Stimulated activated CD8-positive, alpha-beta memory T cell treated with anti-CD3 and anti-CD28 coated beads, Interleukin-4, amount 100 ng/mL, for 1 hour (primary cell): ENCODE data around the gene SLC9A3.
"Not testable (repeated sequence)": the region's sequence is repeated elsewhere in the genome, so short reads cannot be mapped to it uniquely, and the experiment has no call there.

Experiments used
- DNase-seq, 2 donors: peaks; one replicate each; pipeline ENCODE4 v3.0.0-alpha.2; 2020; ENCODE audit warnings: low read depth in 2 of 2, low spot score in 1 of 2

Gene SLC9A3

GRCh38 chr5:524234-524972 is at the start of gene SLC9A3:
TSS of gene SLC9A3 (minus strand) at chr5:524449.
- no peak for DNase-seq

GRCh38 chr5:573976-574375 is 49.7 kb upstream of the SLC9A3 start:
- no peak for DNase-seq

- no peak for DNase-seq
Observed at GRCh38 chr5:573206-573605, 49.0 kb upstream of the SLC9A3 start.

GRCh38 chr5:572398-573019 is 48.3 kb upstream of the SLC9A3 start:
- DNase-seq: no peak

- no peak for DNase-seq
Observed at GRCh38 chr5:571791-572190, 47.5 kb upstream of the SLC9A3 start.

GRCh38 chr5:570886-571285 is 46.6 kb upstream of the SLC9A3 start:
- no peak for DNase-seq

- no peak for DNase-seq
Observed at GRCh38 chr5:570446-570845, 46.2 kb upstream of the SLC9A3 start.

- DNase-seq: no peak
Observed at GRCh38 chr5:569868-570361, 45.7 kb upstream of the SLC9A3 start.

GRCh38 chr5:569358-569867 is 45.2 kb upstream of the SLC9A3 start:
- DNase-seq: no peak

- no peak for DNase-seq
Observed at GRCh38 chr5:568809-569208, 44.6 kb upstream of the SLC9A3 start.

GRCh38 chr5:568061-568781 is 44.0 kb upstream of the SLC9A3 start:
- no peak for DNase-seq

GRCh38 chr5:567664-568060 is 43.4 kb upstream of the SLC9A3 start:
- DNase-seq: no peak

GRCh38 chr5:566636-567309 is 42.5 kb upstream of the SLC9A3 start:
- DNase-seq: no peak

GRCh38 chr5:565782-566440 is 41.7 kb upstream of the SLC9A3 start:
- DNase-seq: no peak

GRCh38 chr5:561408-561807 is 37.2 kb upstream of the SLC9A3 start:
- DNase-seq: no peak

GRCh38 chr5:560792-561166 is 36.5 kb upstream of the SLC9A3 start:
- DNase-seq: no peak

- no peak for DNase-seq
Observed at GRCh38 chr5:558871-559503, 34.7 kb upstream of the SLC9A3 start.

GRCh38 chr5:558326-558725 is 34.1 kb upstream of the SLC9A3 start:
- no peak for DNase-seq

- not testable (repeated sequence) for DNase-seq
Observed at GRCh38 chr5:557917-558316, 33.7 kb upstream of the SLC9A3 start.

- DNase-seq: no peak
Observed at GRCh38 chr5:556909-557441, 32.7 kb upstream of the SLC9A3 start.
